ENCODE measurements around the gene RGL1. TPM values are rescaled to one million over a fixed set of nuclear protein-coding genes. Genes with fewer than 3 reads are reported as not detected.

Gene RGL1
- total RNA-seq, 2 experiments from 2014 or later, result 1.3 to 1.4 TPM

Other genes with a start within 250 kb of the RGL1 start
- 10 to 100 TPM in 1 of 2 experiments, 1 to 10 TPM in 1; 9.2 to 10.3 TPM for gene NCF2, start 214.7 kb upstream of the RGL1 start, total RNA-seq
- 100 to 1,000 TPM; 271 to 274 TPM for gene ARPC5, start 169.3 kb upstream of the RGL1 start, total RNA-seq
- gene APOBEC4, start 151.8 kb upstream of the RGL1 start, total RNA-seq, result not detected
- gene COLGALT2, start 232.6 kb downstream of the RGL1 start, total RNA-seq, result under 1 TPM; 0.08 to 0.10 TPM
- gene TSEN15, start 246.6 kb downstream of the RGL1 start, total RNA-seq, result 10 to 100 TPM; 45.1 to 48.7 TPM

Measured in activated CD8-positive, alpha-beta T cell treated with anti-CD3 and anti-CD28 coated beads, Interleukin-2, amount 10 ng/mL, durations not matched to agents 7 days and 5 days (primary cell).